HL-60 (cell line): ENCODE results near the gene IL23R.

Source experiments
- DNase-seq, 2 experiments: peaks; one replicate each; pipeline ENCODE4 v3.0.0-alpha.2; 2010 to 2020; ENCODE audit warnings: low read depth in 1 of 2, low spot score in 1 of 2
- H3K27ac ChIP-seq: fragments of 250-450 bp; sonication (Bioruptor Pico); replicated peaks from 2 replicates; pipeline ENCODE4 v1.5.1; 2020; ENCODE audit warnings: mild to moderate bottlenecking, moderate library complexity
- H3K27me3 ChIP-seq: fragments of 250-450 bp; sonication (Bioruptor Pico); 2 replicates; pipeline ENCODE4 v1.5.1; 2021; ENCODE audit warnings: mild to moderate bottlenecking, moderate library complexity; ENCODE audit not compliant: insufficient read depth, poor library complexity, severe bottlenecking
- H3K4me3 ChIP-seq: replicated peaks from 2 replicates; pipeline ENCODE4 v1.5.1; 2011; ENCODE audit warnings: mild to moderate bottlenecking, control low read depth, low read length; ENCODE audit not compliant: insufficient read depth
- CTCF ChIP-seq: IDR thresholded peaks from one replicate; pipeline ENCODE4 v1.5.1; 2011; ENCODE audit warnings: low read length, control low read depth, inconsistent platforms; ENCODE audit not compliant: insufficient read depth
- GABPA ChIP-seq: IDR thresholded peaks from 2 replicates; pipeline ENCODE4 v1.6.1; 2012; ENCODE audit warnings: low read depth
- POLR2AphosphoS5 ChIP-seq: IDR thresholded peaks from 2 replicates; pipeline ENCODE4 v1.6.1; 2012; ENCODE audit warnings: low read depth
- REST ChIP-seq: IDR thresholded peaks from 2 replicates; pipeline ENCODE4 v1.6.1; 2012; ENCODE audit warnings: low read depth; ENCODE audit not compliant: insufficient replicate concordance
- SPI1 ChIP-seq: IDR thresholded peaks from 2 replicates; pipeline ENCODE4 v1.6.1; 2012; ENCODE audit warnings: low read depth, mild to moderate bottlenecking, borderline replicate concordance

The IL23R gene

GRCh38 chr1:67304023-67304422 lies 137.8 kb downstream of the IL23R start:
- Histone ChIP-seq H3K27me3 (peaks cover 35% of the 10 kb centered on the region), H3K4me3 (no peak overlapping the region), H3K27ac (no peak overlapping the region)
- DNase-seq = no peak
- TF ChIP-seq REST (no peak), GABPA (no peak), CTCF (no peak), SPI1 (no peak), POLR2AphosphoS5 (no peak)

GRCh38 chr1:67306547-67306946 lies 140.3 kb downstream of the IL23R start:
- Histone ChIP-seq H3K27ac (no peak overlapping the region), H3K27me3 (peaks cover 38% of the 10 kb centered on the region), H3K4me3 (no peak overlapping the region)
- no peak for DNase-seq
- TF ChIP-seq POLR2AphosphoS5 = no peak
- TF ChIP-seq REST = no peak
- no peak for TF ChIP-seq GABPA
- TF ChIP-seq SPI1 = no peak
- TF ChIP-seq CTCF = no peak

GRCh38 chr1:67307251-67308060 lies 141.2 kb downstream of the IL23R start, which contains the start of gene IL12RB2:
TSS of gene IL12RB2 (plus strand) at chr1:67307873. CDS start at chr1:67320369, 12,496 bp downstream.
- H3K27me3 ChIP-seq = peaks cover 36% of the 10 kb centered on the region
- no peak for DNase-seq
- no peak within 1 kb of the TSS for H3K27ac ChIP-seq
- TF ChIP-seq REST (no peak), SPI1 (no peak), GABPA (no peak), CTCF (no peak), POLR2AphosphoS5 (no peak)
- no peak within 1 kb of the TSS for H3K4me3 ChIP-seq
